ENCODE measurements around the gene NEUROD2.

DNA sequence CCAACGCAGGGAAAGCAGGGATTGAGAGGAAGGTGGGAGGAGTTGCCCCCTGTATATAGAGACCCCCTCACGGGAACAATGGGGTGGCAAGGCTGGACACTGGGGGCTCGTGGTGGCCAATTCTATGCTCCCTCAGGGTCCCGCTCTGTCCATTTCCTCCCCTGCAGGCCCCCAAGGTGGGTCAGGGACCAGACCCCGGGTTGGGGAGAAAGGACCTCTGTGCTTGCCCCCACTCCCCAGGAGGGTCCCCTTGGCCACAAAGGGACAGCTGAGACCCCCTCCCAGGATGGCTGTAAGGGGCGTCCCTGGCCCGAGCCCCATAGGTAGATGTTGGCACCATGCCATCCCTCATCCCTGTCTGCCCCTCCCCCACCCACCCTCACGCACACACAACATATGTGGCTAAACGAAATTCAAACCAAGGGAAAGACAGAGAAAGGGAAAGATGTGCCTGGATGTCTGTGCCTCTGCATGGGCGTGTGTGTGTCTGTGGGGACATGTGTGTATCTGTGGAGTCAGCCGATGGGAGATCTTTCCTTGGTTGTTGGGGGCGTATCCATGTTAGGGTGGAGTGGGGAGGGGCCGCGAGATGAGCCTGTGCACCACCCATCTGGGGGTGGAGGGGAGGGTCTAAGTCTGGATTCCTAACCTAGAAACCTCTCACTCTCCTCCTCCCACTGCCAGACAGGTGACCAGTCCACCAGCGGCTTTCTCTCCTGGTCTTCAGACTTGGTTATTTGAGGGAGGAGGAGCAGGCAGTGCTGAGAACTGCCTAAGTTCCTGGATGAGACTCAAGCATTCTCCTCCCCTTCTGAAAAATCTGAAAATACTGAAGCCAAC is 642 bp upstream of the NEUROD2 start:
- TF ChIP-seq POLR2AphosphoS5 (IDR thresholded peaks at IDR 0.05) (no peak), POLR2A (IDR thresholded peaks at IDR 0.05) (no peak)
- TF ChIP-seq, protein P1, sequence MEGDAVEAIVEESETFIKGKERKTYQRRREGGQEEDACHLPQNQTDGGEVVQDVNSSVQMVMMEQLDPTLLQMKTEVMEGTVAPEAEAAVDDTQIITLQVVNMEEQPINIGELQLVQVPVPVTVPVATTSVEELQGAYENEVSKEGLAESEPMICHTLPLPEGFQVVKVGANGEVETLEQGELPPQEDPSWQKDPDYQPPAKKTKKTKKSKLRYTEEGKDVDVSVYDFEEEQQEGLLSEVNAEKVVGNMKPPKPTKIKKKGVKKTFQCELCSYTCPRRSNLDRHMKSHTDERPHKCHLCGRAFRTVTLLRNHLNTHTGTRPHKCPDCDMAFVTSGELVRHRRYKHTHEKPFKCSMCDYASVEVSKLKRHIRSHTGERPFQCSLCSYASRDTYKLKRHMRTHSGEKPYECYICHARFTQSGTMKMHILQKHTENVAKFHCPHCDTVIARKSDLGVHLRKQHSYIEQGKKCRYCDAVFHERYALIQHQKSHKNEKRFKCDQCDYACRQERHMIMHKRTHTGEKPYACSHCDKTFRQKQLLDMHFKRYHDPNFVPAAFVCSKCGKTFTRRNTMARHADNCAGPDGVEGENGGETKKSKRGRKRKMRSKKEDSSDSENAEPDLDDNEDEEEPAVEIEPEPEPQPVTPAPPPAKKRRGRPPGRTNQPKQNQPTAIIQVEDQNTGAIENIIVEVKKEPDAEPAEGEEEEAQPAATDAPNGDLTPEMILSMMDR (IDR thresholded peaks at IDR 0.05) = no peak
